ENCODE data around the gene THNSL1.

Gene THNSL1

DNA sequence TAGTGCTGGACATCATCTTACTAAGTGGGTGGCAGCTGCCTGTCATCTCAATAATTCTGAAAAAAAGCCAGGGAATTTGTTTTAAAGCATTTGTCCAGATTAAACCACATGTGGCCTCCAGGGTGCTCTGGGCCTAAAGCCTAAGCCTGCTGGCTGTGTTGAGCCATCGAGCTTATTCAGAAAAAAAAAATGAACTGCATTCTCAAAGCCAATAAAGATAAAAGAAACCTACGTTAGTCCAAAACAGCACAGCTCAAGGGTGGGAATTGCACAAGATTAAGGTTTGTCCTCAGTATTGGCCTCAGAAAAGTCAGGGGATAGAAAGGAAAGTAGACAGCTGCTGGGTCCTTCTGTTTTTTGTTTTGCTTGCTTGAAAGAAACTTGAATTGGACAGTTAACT, 41.4 kb upstream of the THNSL1 start:
- CTCF ChIA-PET, result no interaction called here

DNA sequence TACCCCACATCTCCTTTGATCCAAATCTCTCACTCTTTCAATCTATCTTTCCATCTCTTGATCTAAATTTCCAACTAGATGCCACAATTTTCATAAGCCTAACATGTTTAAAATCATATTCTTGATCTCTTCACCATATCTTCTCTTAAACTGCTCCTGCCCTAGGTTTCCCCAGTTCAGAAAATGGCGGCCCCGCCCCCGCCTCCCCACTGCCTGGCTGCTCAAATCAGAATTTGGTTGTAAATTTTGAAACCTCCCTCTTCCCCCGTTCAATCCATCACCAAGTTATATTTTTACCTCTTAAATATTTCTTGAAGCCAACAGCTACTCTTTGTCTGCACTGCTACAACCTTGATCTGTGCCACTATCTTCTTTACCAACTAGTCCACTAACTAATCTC, 36.7 kb upstream of the THNSL1 start:
- Histone ChIP-seq H3K27ac (ENCODE audit: extremely low read depth, low read depth, low read length) (no peak overlapping the region), H3K9me3 (ENCODE audit: control insufficient read depth, insufficient read depth, low read depth, low read length) (no peaks in the 10 kb centered on the region), H3K4me1 (ENCODE audit: control insufficient read depth, insufficient read depth, low read length) (no peaks in the 10 kb centered on the region), H3K36me3 (ENCODE audit: control insufficient read depth in 2 of 2, insufficient read depth in 1 of 2, low read length in 2 of 2) (no peaks in the 10 kb centered on the region), H3K4me3 (ENCODE audit: low read depth, low read length) (no peak overlapping the region)
- CTCF ChIA-PET, result interaction anchor here (0.6 kb wide), 1 partner anchor 10 kb away, joined by 3 read pairs; no protein-coding TSS in a partner anchor
- POLR2A ChIA-PET, result no interaction called here
- TF ChIP-seq ZNF660 (tag by site-specific recombination; IDR thresholded peaks at IDR 0.05) (no peak), ZNF624 (tag by site-specific recombination; IDR thresholded peaks at IDR 0.05) (no peak), ZNF350 (tag by site-specific recombination; IDR thresholded peaks at IDR 0.05) (no peak), TRIM28 (IDR thresholded peaks at IDR 0.05; ENCODE audit: borderline replicate concordance, low read length) (no peak), ZNF423 (tag by site-specific recombination; IDR thresholded peaks at IDR 0.05) (no peak), OVOL3 (tag by site-specific recombination; IDR thresholded peaks at IDR 0.05) (no peak), ZNF777 (tag by site-specific recombination; IDR thresholded peaks at IDR 0.05; ENCODE audit: borderline replicate concordance) (no peak), SETDB1 (IDR thresholded peaks at IDR 0.05; ENCODE audit: insufficient read length, low read length) (no peak), ZIC2 (tag by site-specific recombination; IDR thresholded peaks at IDR 0.05) (no peak)
- TF ChIP-seq, protein P1, sequence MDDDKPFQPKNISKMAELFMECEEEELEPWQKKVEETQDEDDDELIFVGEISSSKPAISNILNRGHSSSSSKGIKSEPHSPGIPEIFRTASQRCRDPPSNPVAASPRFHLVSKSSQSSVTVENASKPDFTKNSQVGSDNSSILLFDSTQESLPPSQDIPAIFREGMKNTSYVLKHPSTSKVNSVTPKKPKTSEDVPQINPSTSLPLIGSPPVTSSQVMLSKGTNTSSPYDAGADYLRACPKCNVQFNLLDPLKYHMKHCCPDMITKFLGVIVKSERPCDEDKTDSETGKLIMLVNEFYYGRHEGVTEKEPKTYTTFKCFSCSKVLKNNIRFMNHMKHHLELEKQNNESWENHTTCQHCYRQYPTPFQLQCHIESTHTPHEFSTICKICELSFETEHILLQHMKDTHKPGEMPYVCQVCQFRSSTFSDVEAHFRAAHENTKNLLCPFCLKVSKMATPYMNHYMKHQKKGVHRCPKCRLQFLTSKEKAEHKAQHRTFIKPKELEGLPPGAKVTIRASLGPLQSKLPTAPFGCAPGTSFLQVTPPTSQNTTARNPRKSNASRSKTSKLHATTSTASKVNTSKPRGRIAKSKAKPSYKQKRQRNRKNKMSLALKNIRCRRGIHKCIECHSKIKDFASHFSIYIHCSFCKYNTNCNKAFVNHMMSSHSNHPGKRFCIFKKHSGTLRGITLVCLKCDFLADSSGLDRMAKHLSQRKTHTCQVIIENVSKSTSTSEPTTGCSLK (tag by site-specific recombination; IDR thresholded peaks at IDR 0.05), result no peak
- TF ChIP-seq, protein P2, sequence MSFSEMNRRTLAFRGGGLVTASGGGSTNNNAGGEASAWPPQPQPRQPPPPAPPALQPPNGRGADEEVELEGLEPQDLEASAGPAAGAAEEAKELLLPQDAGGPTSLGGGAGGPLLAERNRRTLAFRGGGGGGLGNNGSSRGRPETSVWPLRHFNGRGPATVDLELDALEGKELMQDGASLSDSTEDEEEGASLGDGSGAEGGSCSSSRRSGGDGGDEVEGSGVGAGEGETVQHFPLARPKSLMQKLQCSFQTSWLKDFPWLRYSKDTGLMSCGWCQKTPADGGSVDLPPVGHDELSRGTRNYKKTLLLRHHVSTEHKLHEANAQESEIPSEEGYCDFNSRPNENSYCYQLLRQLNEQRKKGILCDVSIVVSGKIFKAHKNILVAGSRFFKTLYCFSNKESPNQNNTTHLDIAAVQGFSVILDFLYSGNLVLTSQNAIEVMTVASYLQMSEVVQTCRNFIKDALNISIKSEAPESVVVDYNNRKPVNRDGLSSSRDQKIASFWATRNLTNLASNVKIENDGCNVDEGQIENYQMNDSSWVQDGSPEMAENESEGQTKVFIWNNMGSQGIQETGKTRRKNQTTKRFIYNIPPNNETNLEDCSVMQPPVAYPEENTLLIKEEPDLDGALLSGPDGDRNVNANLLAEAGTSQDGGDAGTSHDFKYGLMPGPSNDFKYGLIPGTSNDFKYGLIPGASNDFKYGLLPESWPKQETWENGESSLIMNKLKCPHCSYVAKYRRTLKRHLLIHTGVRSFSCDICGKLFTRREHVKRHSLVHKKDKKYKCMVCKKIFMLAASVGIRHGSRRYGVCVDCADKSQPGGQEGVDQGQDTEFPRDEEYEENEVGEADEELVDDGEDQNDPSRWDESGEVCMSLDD (tag by site-specific recombination; IDR thresholded peaks at IDR 0.05), result no peak
- TF ChIP-seq, protein P3, sequence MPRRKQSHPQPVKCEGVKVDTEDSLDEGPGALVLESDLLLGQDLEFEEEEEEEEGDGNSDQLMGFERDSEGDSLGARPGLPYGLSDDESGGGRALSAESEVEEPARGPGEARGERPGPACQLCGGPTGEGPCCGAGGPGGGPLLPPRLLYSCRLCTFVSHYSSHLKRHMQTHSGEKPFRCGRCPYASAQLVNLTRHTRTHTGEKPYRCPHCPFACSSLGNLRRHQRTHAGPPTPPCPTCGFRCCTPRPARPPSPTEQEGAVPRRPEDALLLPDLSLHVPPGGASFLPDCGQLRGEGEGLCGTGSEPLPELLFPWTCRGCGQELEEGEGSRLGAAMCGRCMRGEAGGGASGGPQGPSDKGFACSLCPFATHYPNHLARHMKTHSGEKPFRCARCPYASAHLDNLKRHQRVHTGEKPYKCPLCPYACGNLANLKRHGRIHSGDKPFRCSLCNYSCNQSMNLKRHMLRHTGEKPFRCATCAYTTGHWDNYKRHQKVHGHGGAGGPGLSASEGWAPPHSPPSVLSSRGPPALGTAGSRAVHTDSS (tag by site-specific recombination; IDR thresholded peaks at IDR 0.05), result no peak

More for the DNA sequence above, 41.4 kb upstream of the THNSL1 start:
- Histone ChIP-seq H3K27ac (ENCODE audit: extremely low read depth, low read depth, low read length) (no peak overlapping the region), H3K4me3 (ENCODE audit: low read depth, low read length) (no peak overlapping the region), H3K36me3 (ENCODE audit: control insufficient read depth in 2 of 2, insufficient read depth in 1 of 2, low read length in 2 of 2) (no peaks in the 10 kb centered on the region), H3K4me1 (ENCODE audit: control insufficient read depth, insufficient read depth, low read length) (no peaks in the 10 kb centered on the region), H3K9me3 (ENCODE audit: control insufficient read depth, insufficient read depth, low read depth, low read length) (no peaks in the 10 kb centered on the region)
- TF ChIP-seq YY2 (tag by site-specific recombination; IDR thresholded peaks at IDR 0.05), result no peak
- POLR2A ChIA-PET, result no interaction called here

DNA sequence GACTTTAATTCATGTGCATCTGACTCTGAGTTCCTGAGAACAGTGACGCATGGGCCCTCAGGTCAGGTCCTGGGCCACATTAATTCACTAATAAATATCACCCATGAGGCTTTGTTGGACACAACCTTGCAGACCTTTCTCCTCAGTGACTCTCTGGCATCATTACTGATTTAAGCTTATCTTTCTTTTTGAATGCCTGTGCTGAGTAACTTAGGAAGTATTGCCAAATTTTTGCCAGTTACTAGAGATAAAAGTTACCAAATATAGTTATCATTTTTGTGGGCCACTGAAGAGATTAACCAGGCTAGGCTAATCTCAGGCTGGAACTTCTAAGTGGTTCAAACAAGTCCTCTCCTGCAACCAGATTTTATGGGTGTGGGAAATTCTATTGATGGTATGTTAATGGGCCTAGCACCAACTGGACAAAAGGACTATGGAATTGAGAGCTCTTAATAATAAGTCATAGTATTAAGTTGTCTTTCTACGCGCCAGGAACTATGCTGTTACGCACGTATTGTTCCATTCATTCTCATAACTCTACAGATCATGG, 35.2 kb upstream of the THNSL1 start:
- POLR2A ChIA-PET, result no interaction called here
- Histone ChIP-seq H3K4me3 (ENCODE audit: low read depth, low read length) (no peak overlapping the region), H3K9me3 (ENCODE audit: control insufficient read depth, insufficient read depth, low read depth, low read length) (no peaks in the 10 kb centered on the region), H3K27ac (ENCODE audit: extremely low read depth, low read depth, low read length) (no peak overlapping the region), H3K4me1 (ENCODE audit: control insufficient read depth, insufficient read depth, low read length) (no peaks in the 10 kb centered on the region), H3K36me3 (ENCODE audit: control insufficient read depth in 2 of 2, insufficient read depth in 1 of 2, low read length in 2 of 2) (no peaks in the 10 kb centered on the region)
- CTCF ChIA-PET, result interaction anchor here (0.5 to 1.0 kb wide), 3 partner anchors 11 to 300 kb away, joined by 3 read pairs; no protein-coding TSS in a partner anchor
- no peak for TF ChIP-seq ZNF416 (tag by site-specific recombination; IDR thresholded peaks at IDR 0.05)
- TF ChIP-seq PRDM1 (tag by site-specific recombination; IDR thresholded peaks at IDR 0.05), result no peak
- TF ChIP-seq ZNF48 (tag by site-specific recombination; IDR thresholded peaks at IDR 0.05), result no peak
- no peak for TF ChIP-seq ZNF768 (tag by site-specific recombination; IDR thresholded peaks at IDR 0.05)
- TF ChIP-seq, protein P4, sequence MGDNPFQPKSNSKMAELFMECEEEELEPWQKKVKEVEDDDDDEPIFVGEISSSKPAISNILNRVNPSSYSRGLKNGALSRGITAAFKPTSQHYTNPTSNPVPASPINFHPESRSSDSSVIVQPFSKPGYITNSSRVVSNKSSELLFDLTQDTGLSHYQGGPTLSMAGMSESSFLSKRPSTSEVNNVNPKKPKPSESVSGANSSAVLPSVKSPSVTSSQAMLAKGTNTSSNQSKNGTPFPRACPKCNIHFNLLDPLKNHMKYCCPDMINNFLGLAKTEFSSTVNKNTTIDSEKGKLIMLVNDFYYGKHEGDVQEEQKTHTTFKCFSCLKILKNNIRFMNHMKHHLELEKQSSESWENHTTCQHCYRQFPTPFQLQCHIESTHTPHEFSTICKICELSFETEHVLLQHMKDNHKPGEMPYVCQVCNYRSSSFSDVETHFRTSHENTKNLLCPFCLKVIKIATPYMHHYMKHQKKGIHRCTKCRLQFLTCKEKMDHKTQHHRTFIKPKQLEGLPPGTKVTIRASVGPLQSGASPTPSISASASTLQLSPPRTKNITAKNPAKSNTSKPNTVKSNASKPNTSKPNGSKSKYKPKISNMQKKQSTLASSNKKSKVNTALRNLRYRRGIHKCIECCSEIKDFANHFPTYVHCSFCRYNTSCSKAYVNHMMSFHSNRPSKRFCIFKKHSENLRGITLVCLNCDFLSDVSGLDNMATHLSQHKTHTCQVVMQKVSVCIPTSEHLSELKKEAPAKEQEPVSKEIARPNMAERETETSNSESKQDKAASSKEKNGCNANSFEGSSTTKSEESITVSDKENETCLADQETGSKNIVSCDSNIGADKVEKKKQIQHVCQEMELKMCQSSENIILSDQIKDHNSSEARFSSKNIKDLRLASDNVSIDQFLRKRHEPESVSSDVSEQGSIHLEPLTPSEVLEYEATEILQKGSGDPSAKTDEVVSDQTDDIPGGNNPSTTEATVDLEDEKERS (tag by site-specific recombination; IDR thresholded peaks at IDR 0.05), result no peak
- no peak for TF ChIP-seq ZNF501 (tag by site-specific recombination; IDR thresholded peaks at IDR 0.05)
- TF ChIP-seq ZNF549 (tag by site-specific recombination; IDR thresholded peaks at IDR 0.05), result no peak
- TF ChIP-seq ZNF350 (tag by site-specific recombination; IDR thresholded peaks at IDR 0.05), result no peak
- no peak for TF ChIP-seq ZNF155 (tag by site-specific recombination; IDR thresholded peaks at IDR 0.05)
